OCI-LY1 (cell line): ENCODE results near the gene FAM234B.
"Not testable (repeated sequence)": the region's sequence is repeated elsewhere in the genome, so short reads cannot be mapped to it uniquely, and the experiment has no call there.

Source experiments
- H2AFZ ChIP-seq: fragments of 200-600 bp; sonication (generic), shearing (Covaris generic); 2 replicates; pipeline ENCODE4 v1.6.0; 2014; ENCODE audit warnings: antibody characterized with exemption, mild to moderate bottlenecking, low read length
- H3F3A ChIP-seq: fragments of 200-600 bp; sonication (generic), shearing (Covaris generic); 2 replicates; pipeline ENCODE4 v1.6.0; 2014; ENCODE audit warnings: mild to moderate bottlenecking, antibody characterized with exemption, low read length, moderate library complexity; ENCODE audit not compliant: insufficient read depth
- H3K27ac ChIP-seq: fragments of 200-600 bp; sonication (generic); 2 replicates; pipeline ENCODE4 v1.5.1; 2014; ENCODE audit warnings: low read length, mixed run types, mild to moderate bottlenecking, low read depth; ENCODE audit not compliant: poor library complexity, severe bottlenecking
- H3K27me3 ChIP-seq: fragments of 200-600 bp; sonication (generic); 2 replicates; pipeline ENCODE4 v1.6.0; 2014; ENCODE audit warnings: antibody characterized with exemption, mild to moderate bottlenecking, low read length, moderate library complexity; ENCODE audit not compliant: insufficient read depth
- H3K36me3 ChIP-seq: fragments of 200-600 bp; sonication (generic); 2 replicates; pipeline ENCODE4 v1.6.1; 2014; ENCODE audit warnings: mild to moderate bottlenecking, antibody characterized with exemption, low read length, moderate library complexity, mixed read lengths; ENCODE audit not compliant: insufficient read depth
- H3K4me1 ChIP-seq: fragments of 200-600 bp; sonication (generic); 2 replicates; pipeline ENCODE4 v1.5.1; 2014; ENCODE audit warnings: mild to moderate bottlenecking, low read length, moderate library complexity; ENCODE audit not compliant: insufficient read depth, severe bottlenecking
- H3K4me2 ChIP-seq: fragments of 200-600 bp; sonication (generic), shearing (Covaris generic); 2 replicates; pipeline ENCODE4 v1.6.1; 2014; ENCODE audit warnings: low read length
- H3K4me3 ChIP-seq: fragments of 200-600 bp; sonication (generic); 2 replicates; pipeline ENCODE4 v1.5.1; 2014; ENCODE audit warnings: low read length, low read depth, mild to moderate bottlenecking, mixed read lengths; ENCODE audit not compliant: poor library complexity, severe bottlenecking
- H3K79me2 ChIP-seq: fragments of 200-600 bp; shearing (Covaris generic); 2 replicates; pipeline ENCODE4 v1.6.1; 2016; ENCODE audit warnings: mixed run types, low read length, mixed read lengths; ENCODE audit not compliant: insufficient read depth
- H3K9ac ChIP-seq: fragments of 200-600 bp; sonication (generic), shearing (Covaris generic); 2 replicates; pipeline ENCODE4 v1.6.1; 2014; ENCODE audit warnings: mild to moderate bottlenecking, low read length, mixed read lengths
- H3K9me2 ChIP-seq: fragments of 200-600 bp; sonication (generic), shearing (Covaris generic); 2 replicates; pipeline ENCODE4 v1.6.1; 2014; ENCODE audit warnings: low read depth, mild to moderate bottlenecking, low read length, mixed read lengths
- H3K9me3 ChIP-seq: fragments of 200-600 bp; shearing (Covaris generic); 2 replicates; pipeline ENCODE4 v1.6.1; 2014; ENCODE audit warnings: low read length, mixed read lengths
- H4K20me1 ChIP-seq: fragments of 200-600 bp; sonication (generic), shearing (Covaris generic); 2 replicates; pipeline ENCODE4 v1.6.0; 2016; ENCODE audit warnings: mild to moderate bottlenecking, low read length; ENCODE audit not compliant: insufficient read depth
- CTCF ChIP-seq: fragments of 200-600 bp; sonication (generic), shearing (Covaris generic); IDR thresholded peaks from 2 replicates; pipeline ENCODE4 v1.5.1; 2017; ENCODE audit warnings: mild to moderate bottlenecking, antibody characterized with exemption, low read length, moderate library complexity, mixed read lengths
- EZH2 ChIP-seq: fragments of 200-600 bp; sonication (generic), shearing (Covaris generic); IDR thresholded peaks from 2 replicates; pipeline ENCODE4 v1.8.0; 2017; ENCODE audit warnings: borderline replicate concordance, mixed run types, mild to moderate bottlenecking, antibody characterized with exemption, low read length, moderate library complexity, mixed read lengths

Gene FAM234B

GRCh38 chr12:13052421-13052820, 8.2 kb downstream of the FAM234B start:
- Histone ChIP-seq H2AFZ (no peak overlapping the region), H4K20me1 (no peaks in the 10 kb centered on the region), H3K9me2 (no peaks in the 10 kb centered on the region), H3K4me1 (no peaks in the 10 kb centered on the region), H3K27me3 (no peaks in the 10 kb centered on the region), H3K36me3 (no peaks in the 10 kb centered on the region), H3F3A (no peaks in the 10 kb centered on the region), H3K4me2 (no peak overlapping the region), H3K79me2 (no peaks in the 10 kb centered on the region), H3K9me3 (no peaks in the 10 kb centered on the region; the same call in 1 of the 2 replicates), H3K27ac (no peak overlapping the region), H3K4me3 (no peak overlapping the region), H3K9ac (no peak overlapping the region)
- no peak for TF ChIP-seq EZH2
- no peak for TF ChIP-seq CTCF

GRCh38 chr12:13053617-13054016, 9.4 kb downstream of the FAM234B start:
- not testable (repeated sequence) for H3K4me3 ChIP-seq, H3K4me2 ChIP-seq, H3K27me3 ChIP-seq, H3K9me3 ChIP-seq, H3K9ac ChIP-seq, H3K36me3 ChIP-seq, H2AFZ ChIP-seq, H3K79me2 ChIP-seq, H3K9me2 ChIP-seq, H3F3A ChIP-seq, H3K27ac ChIP-seq, H4K20me1 ChIP-seq, H3K4me1 ChIP-seq

GRCh38 chr12:13060581-13060980, 16.4 kb downstream of the FAM234B start:
- no peaks in the 10 kb centered on the region for H3K4me1 ChIP-seq
- no peak overlapping the region for H3K9ac ChIP-seq
- TF ChIP-seq CTCF (no peak), EZH2 (no peak)
- no peaks in the 10 kb centered on the region for H3K9me2 ChIP-seq
- H3K27me3 ChIP-seq, result no peaks in the 10 kb centered on the region
- H4K20me1 ChIP-seq, result no peaks in the 10 kb centered on the region
- no peaks in the 10 kb centered on the region for H3K36me3 ChIP-seq
- H3K9me3 ChIP-seq, result no peaks in the 10 kb centered on the region
- no peak overlapping the region for H3K4me2 ChIP-seq
- H2AFZ ChIP-seq, result no peak overlapping the region
- no peak overlapping the region for H3K27ac ChIP-seq
- no peaks in the 10 kb centered on the region for H3K79me2 ChIP-seq
- no peak overlapping the region for H3K4me3 ChIP-seq
- no peaks in the 10 kb centered on the region for H3F3A ChIP-seq

GRCh38 chr12:13061377-13061776, 17.2 kb downstream of the FAM234B start:
- Histone ChIP-seq H2AFZ (no peak overlapping the region), H3K79me2 (no peaks in the 10 kb centered on the region), H4K20me1 (no peaks in the 10 kb centered on the region), H3F3A (no peaks in the 10 kb centered on the region), H3K27me3 (no peaks in the 10 kb centered on the region), H3K4me3 (no peak overlapping the region), H3K36me3 (no peaks in the 10 kb centered on the region), H3K4me2 (no peak overlapping the region), H3K9me3 (no peaks in the 10 kb centered on the region), H3K9ac (no peak overlapping the region), H3K9me2 (no peaks in the 10 kb centered on the region), H3K27ac (no peak overlapping the region), H3K4me1 (no peaks in the 10 kb centered on the region)
- no peak for TF ChIP-seq CTCF
